Jurkat, Clone E6-1 (cell line): Measurements from ENCODE around the gene GTF3C1.
A peak's percentile ranks its signal among the peaks of the same experiment; 100 is the strongest.
"Not testable (repeated sequence)": the region's sequence is repeated elsewhere in the genome, so short reads cannot be mapped to it uniquely, and the experiment has no call there.

Source experiments
- DNase-seq: peaks from one replicate; pipeline ENCODE4 v3.0.0-alpha.2; 2011; ENCODE audit warnings: low read depth, low spot score
- H3K4me3 ChIP-seq: 2 replicates; pipeline ENCODE4 v1.5.1; 2011; ENCODE audit warnings: mild to moderate bottlenecking, low read length, control low read depth, moderate library complexity

The GTF3C1 gene

GRCh38 chr16:27458987-27459688, 90.6 kb downstream of the GTF3C1 start:
- no peak for DNase-seq

GRCh38 chr16:27458258-27458657, 91.5 kb downstream of the GTF3C1 start:
- no peak for DNase-seq
- no peak overlapping the region for H3K4me3 ChIP-seq

More at GRCh38 chr16:27458987-27459688, 90.6 kb downstream of the GTF3C1 start:
- no peak overlapping the region for H3K4me3 ChIP-seq

- not testable (repeated sequence) for H3K4me3 ChIP-seq, DNase-seq
Observed at GRCh38 chr16:27457605-27457900, 92.2 kb downstream of the GTF3C1 start.

- no peak for DNase-seq
- H3K4me3 ChIP-seq = no peak overlapping the region
Observed at GRCh38 chr16:27455700-27456099, 94.0 kb downstream of the GTF3C1 start.

- no peak for DNase-seq
- no peak overlapping the region for H3K4me3 ChIP-seq
Observed at GRCh38 chr16:27453494-27453825, 96.3 kb downstream of the GTF3C1 start.

- no peak for DNase-seq
- no peak overlapping the region for H3K4me3 ChIP-seq
Observed at GRCh38 chr16:27452569-27453493, 96.9 kb downstream of the GTF3C1 start.

- no peak overlapping the region for H3K4me3 ChIP-seq
- DNase-seq = no peak
Observed at GRCh38 chr16:27450196-27450549, 99.5 kb downstream of the GTF3C1 start.

- no peak for DNase-seq
- H3K4me3 ChIP-seq = no peak overlapping the region
Observed at GRCh38 chr16:27449434-27450195, 100.1 kb downstream of the GTF3C1 start.

GRCh38 chr16:27448532-27449433, 100.9 kb downstream of the GTF3C1 start:
- no peak overlapping the region for H3K4me3 ChIP-seq
- no peak for DNase-seq

GRCh38 chr16:27447301-27447700, 102.4 kb downstream of the GTF3C1 start:
- H3K4me3 ChIP-seq = no peak overlapping the region
- DNase-seq = no peak

- H3K4me3 ChIP-seq = peak overlapping the region; percentile 7; the same call in 1 of the 2 replicates
- peak; percentile 80 for DNase-seq
Observed at GRCh38 chr16:27446721-27447120, 103.0 kb downstream of the GTF3C1 start.

- no peak for DNase-seq
- no peak overlapping the region for H3K4me3 ChIP-seq
Observed at GRCh38 chr16:27445502-27446175, 104.1 kb downstream of the GTF3C1 start.

GRCh38 chr16:27444470-27444869, 105.2 kb downstream of the GTF3C1 start:
- H3K4me3 ChIP-seq = no peak overlapping the region
- no peak for DNase-seq

GRCh38 chr16:27444015-27444414, 105.7 kb downstream of the GTF3C1 start:
- DNase-seq = no peak
- H3K4me3 ChIP-seq = no peak overlapping the region

GRCh38 chr16:27441998-27442397, 107.7 kb downstream of the GTF3C1 start:
- DNase-seq = no peak
- H3K4me3 ChIP-seq = no peak overlapping the region

GRCh38 chr16:27441276-27441675, 108.4 kb downstream of the GTF3C1 start:
- DNase-seq = no peak
- no peak overlapping the region for H3K4me3 ChIP-seq

GRCh38 chr16:27439271-27440018, 110.3 kb downstream of the GTF3C1 start:
- no peak overlapping the region for H3K4me3 ChIP-seq

GRCh38 chr16:27437946-27438345, 111.8 kb downstream of the GTF3C1 start:
- H3K4me3 ChIP-seq = no peak overlapping the region
- DNase-seq = no peak

More at GRCh38 chr16:27439271-27440018, 110.3 kb downstream of the GTF3C1 start:
- DNase-seq = no peak
